Eye (tissue), 1 donor: ENCODE results near the gene BPIFA1.

Source experiments
- DNase-seq: peaks from one replicate; pipeline ENCODE4 v3.0.0-alpha.2; 2015

BPIFA1 gene

GRCh38 chr20:33235696-33236095 is at the start of gene BPIFA1:
Gene BPIFA1 (plus strand): TSS chr20:33235996. CDS start chr20:33237712, 1,716 bp downstream.
- no peak for DNase-seq

GRCh38 chr20:33187491-33187890 is 48.3 kb upstream of the BPIFA1 start:
- DNase-seq = no peak

- no peak for DNase-seq
These were observed 47.4 kb upstream of the BPIFA1 start for GRCh38 chr20:33188421-33188820.

GRCh38 chr20:33191484-33191883 is 44.3 kb upstream of the BPIFA1 start:
- no peak for DNase-seq

GRCh38 chr20:33191955-33192354 is 43.8 kb upstream of the BPIFA1 start:
- DNase-seq = no peak

- DNase-seq = no peak
These were observed 42.8 kb upstream of the BPIFA1 start for GRCh38 chr20:33192912-33193501.

- DNase-seq = no peak
These were observed 36.8 kb upstream of the BPIFA1 start for GRCh38 chr20:33199026-33199425.

GRCh38 chr20:33202451-33202850 is 33.3 kb upstream of the BPIFA1 start:
- DNase-seq = no peak

- DNase-seq = no peak
These were observed 32.4 kb upstream of the BPIFA1 start for GRCh38 chr20:33203444-33203843.

- DNase-seq = peak; percentile 90
These were observed 26.0 kb upstream of the BPIFA1 start for GRCh38 chr20:33209789-33210188.

GRCh38 chr20:33210371-33210770 is 25.4 kb upstream of the BPIFA1 start:
- no peak for DNase-seq

- DNase-seq = peak; percentile 64
These were observed 23.9 kb upstream of the BPIFA1 start for GRCh38 chr20:33211817-33212424.

- no peak for DNase-seq
These were observed 18.7 kb upstream of the BPIFA1 start, which contains the start of gene BPIFA3 for GRCh38 chr20:33217052-33217451. Gene BPIFA3 (plus strand): TSS chr20:33217352. CDS start chr20:33217537, 185 bp downstream.

- no peak for DNase-seq
These were observed 11.4 kb upstream of the BPIFA1 start for GRCh38 chr20:33224399-33224798.

GRCh38 chr20:33229843-33230242 is 6.0 kb upstream of the BPIFA1 start:
- DNase-seq = no peak

- no peak for DNase-seq
These were observed 4.6 kb upstream of the BPIFA1 start for GRCh38 chr20:33231237-33231636.

GRCh38 chr20:33232486-33233072 is 3.2 kb upstream of the BPIFA1 start:
- no peak for DNase-seq

- peak; percentile 26 for DNase-seq
These were observed 2.5 kb upstream of the BPIFA1 start for GRCh38 chr20:33233129-33233774.

- DNase-seq = no peak
These were observed 1.7 kb upstream of the BPIFA1 start for GRCh38 chr20:33234050-33234449.

GRCh38 chr20:33236351-33236750 is 555 bp downstream of the BPIFA1 start:
- DNase-seq = no peak

- DNase-seq = no peak
These were observed 2.2 kb downstream of the BPIFA1 start for GRCh38 chr20:33237989-33238388.

- no peak for DNase-seq
These were observed 3.6 kb downstream of the BPIFA1 start for GRCh38 chr20:33239418-33239817.

GRCh38 chr20:33239979-33240736 is 4.4 kb downstream of the BPIFA1 start:
- DNase-seq = no peak
